ENCODE data around the gene FARP1. TPM values are rescaled to one million over a fixed set of nuclear protein-coding genes. Genes with fewer than 3 reads are reported as not detected.

FARP1 gene
- total RNA-seq, 1 experiment from 2014 or later: not detected

DNA sequence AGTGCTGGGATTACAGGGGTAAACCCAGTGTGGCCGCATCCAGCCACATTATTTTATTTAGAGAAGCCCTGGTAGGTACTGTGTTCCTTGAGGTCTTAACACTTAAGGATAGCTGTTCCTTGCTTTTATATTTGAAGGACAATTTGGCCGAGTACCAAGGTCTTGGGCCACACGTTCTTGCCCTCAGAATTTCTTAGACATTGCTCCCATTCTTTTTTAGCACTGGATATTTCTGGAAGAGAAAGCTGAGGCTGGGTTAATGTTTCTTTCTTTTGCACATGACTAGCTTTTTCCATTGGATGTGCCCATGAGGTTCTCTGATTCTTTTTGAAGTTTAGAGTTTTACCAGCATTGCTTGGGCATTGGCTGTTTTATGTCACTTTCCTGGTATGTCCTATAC, 39.7 kb downstream of the FARP1 start:
- H3K79me2 ChIP-seq (ENCODE audit: low read length): no peaks in the 10 kb centered on the region
- no peaks in the 10 kb centered on the region for H3K27me3 ChIP-seq (ENCODE audit: low read length)
- DNase-seq: no peak
- no peaks in the 10 kb centered on the region for H3K36me3 ChIP-seq (ENCODE audit: insufficient read depth, low read length)
- no peak overlapping the region for H2AFZ ChIP-seq (ENCODE audit: low read length)
- no peak overlapping the region for H3K9ac ChIP-seq (ENCODE audit: low read length)
- no peak overlapping the region for H3K4me2 ChIP-seq (ENCODE audit: low read depth, low read length, poor library complexity, severe bottlenecking)
- H4K20me1 ChIP-seq (ENCODE audit: insufficient read depth, low read depth, low read length): no peaks in the 10 kb centered on the region
- H3K9me3 ChIP-seq (ENCODE audit: low read length): no peaks in the 10 kb centered on the region
- no peak overlapping the region for H3K27ac ChIP-seq (ENCODE audit: low read length)
- H3K4me1 ChIP-seq (ENCODE audit: low read length): no peaks in the 10 kb centered on the region
- H3K9me2 ChIP-seq (replicated peaks; ENCODE audit: insufficient read depth, low read length): no peaks in the 10 kb centered on the region
- H3K4me3 ChIP-seq (ENCODE audit: low read length): no peak overlapping the region

- Histone ChIP-seq H3K27ac (ENCODE audit: low read length) (no peak overlapping the region), H3K79me2 (ENCODE audit: low read length) (no peaks in the 10 kb centered on the region), H3K36me3 (ENCODE audit: insufficient read depth, low read length) (no peaks in the 10 kb centered on the region), H4K20me1 (ENCODE audit: insufficient read depth, low read depth, low read length) (no peaks in the 10 kb centered on the region), H3K4me3 (ENCODE audit: low read length) (no peak overlapping the region), H3K4me2 (ENCODE audit: low read depth, low read length, poor library complexity, severe bottlenecking) (no peak overlapping the region), H3K4me1 (ENCODE audit: low read length) (no peaks in the 10 kb centered on the region), H3K9ac (ENCODE audit: low read length) (no peak overlapping the region), H3K9me2 (replicated peaks; ENCODE audit: insufficient read depth, low read length) (no peaks in the 10 kb centered on the region), H3K9me3 (ENCODE audit: low read length) (no peaks in the 10 kb centered on the region), H2AFZ (ENCODE audit: low read length) (no peak overlapping the region), H3K27me3 (ENCODE audit: low read length) (no peaks in the 10 kb centered on the region)
- DNase-seq: no peak
These were observed 41.9 kb downstream of the FARP1 start for GRCh38 chr13:98184792-98185191.

- no peaks in the 10 kb centered on the region for H3K4me1 ChIP-seq (ENCODE audit: low read length)
- no peaks in the 10 kb centered on the region for H4K20me1 ChIP-seq (ENCODE audit: insufficient read depth, low read depth, low read length)
- H3K4me3 ChIP-seq (ENCODE audit: low read length): no peak overlapping the region
- no peak overlapping the region for H3K27ac ChIP-seq (ENCODE audit: low read length)
- H3K4me2 ChIP-seq (ENCODE audit: low read depth, low read length, poor library complexity, severe bottlenecking): no peak overlapping the region
- H3K36me3 ChIP-seq (ENCODE audit: insufficient read depth, low read length): no peaks in the 10 kb centered on the region
- H3K9ac ChIP-seq (ENCODE audit: low read length): no peak overlapping the region
- no peaks in the 10 kb centered on the region for H3K9me3 ChIP-seq (ENCODE audit: low read length)
- H3K9me2 ChIP-seq (replicated peaks; ENCODE audit: insufficient read depth, low read length): no peaks in the 10 kb centered on the region
- H2AFZ ChIP-seq (ENCODE audit: low read length): no peak overlapping the region
- H3K27me3 ChIP-seq (ENCODE audit: low read length): no peaks in the 10 kb centered on the region
- DNase-seq: no peak
- H3K79me2 ChIP-seq (ENCODE audit: low read length): no peaks in the 10 kb centered on the region
These were observed 44.5 kb downstream of the FARP1 start for GRCh38 chr13:98187155-98187964.

DNA sequence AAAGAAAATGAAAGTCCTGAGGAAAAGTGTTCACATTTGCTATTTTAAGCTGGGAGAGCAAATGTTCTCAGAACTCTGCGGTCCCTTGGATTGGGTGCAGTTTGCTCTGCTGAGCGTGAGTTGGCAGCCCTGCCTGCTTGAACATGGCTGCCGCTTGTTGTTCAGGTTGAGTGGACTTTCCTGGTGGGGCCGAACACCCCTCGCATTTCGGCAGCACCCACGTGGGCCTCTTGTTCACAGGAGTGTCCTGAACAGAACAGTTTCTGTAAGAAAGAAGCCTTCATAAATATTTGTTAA, 45.0 kb downstream of the FARP1 start:
- Histone ChIP-seq H3K79me2 (ENCODE audit: low read length) (no peaks in the 10 kb centered on the region), H3K9ac (ENCODE audit: low read length) (no peak overlapping the region), H3K9me2 (replicated peaks; ENCODE audit: insufficient read depth, low read length) (no peaks in the 10 kb centered on the region), H3K27ac (ENCODE audit: low read length) (no peak overlapping the region), H3K4me3 (ENCODE audit: low read length) (no peak overlapping the region), H3K9me3 (ENCODE audit: low read length) (no peaks in the 10 kb centered on the region), H2AFZ (ENCODE audit: low read length) (no peak overlapping the region), H3K4me2 (ENCODE audit: low read depth, low read length, poor library complexity, severe bottlenecking) (no peak overlapping the region), H3K4me1 (ENCODE audit: low read length) (no peaks in the 10 kb centered on the region), H4K20me1 (ENCODE audit: insufficient read depth, low read depth, low read length) (no peaks in the 10 kb centered on the region), H3K36me3 (ENCODE audit: insufficient read depth, low read length) (no peaks in the 10 kb centered on the region), H3K27me3 (ENCODE audit: low read length) (no peaks in the 10 kb centered on the region)
- no peak for DNase-seq

GRCh38 chr13:98188544-98189166, 45.8 kb downstream of the FARP1 start:
- H3K36me3 ChIP-seq (ENCODE audit: insufficient read depth, low read length): no peaks in the 10 kb centered on the region
- H3K4me3 ChIP-seq (ENCODE audit: low read length): no peak overlapping the region
- H4K20me1 ChIP-seq (ENCODE audit: insufficient read depth, low read depth, low read length): no peaks in the 10 kb centered on the region
- no peaks in the 10 kb centered on the region for H3K79me2 ChIP-seq (ENCODE audit: low read length)
- H3K27ac ChIP-seq (ENCODE audit: low read length): no peak overlapping the region
- no peak overlapping the region for H3K4me2 ChIP-seq (ENCODE audit: low read depth, low read length, poor library complexity, severe bottlenecking)
- H3K9ac ChIP-seq (ENCODE audit: low read length): no peak overlapping the region
- H3K9me3 ChIP-seq (ENCODE audit: low read length): no peaks in the 10 kb centered on the region
- no peaks in the 10 kb centered on the region for H3K27me3 ChIP-seq (ENCODE audit: low read length)
- no peak for DNase-seq
- no peak overlapping the region for H2AFZ ChIP-seq (ENCODE audit: low read length)
- H3K9me2 ChIP-seq (replicated peaks; ENCODE audit: insufficient read depth, low read length): no peaks in the 10 kb centered on the region
- no peaks in the 10 kb centered on the region for H3K4me1 ChIP-seq (ENCODE audit: low read length)

- Histone ChIP-seq H3K4me2 (ENCODE audit: low read depth, low read length, poor library complexity, severe bottlenecking) (no peak overlapping the region), H3K9me3 (ENCODE audit: low read length) (no peaks in the 10 kb centered on the region), H3K9ac (ENCODE audit: low read length) (no peak overlapping the region), H3K27me3 (ENCODE audit: low read length) (no peaks in the 10 kb centered on the region), H3K36me3 (ENCODE audit: insufficient read depth, low read length) (no peaks in the 10 kb centered on the region), H4K20me1 (ENCODE audit: insufficient read depth, low read depth, low read length) (no peaks in the 10 kb centered on the region), H2AFZ (ENCODE audit: low read length) (no peak overlapping the region), H3K79me2 (ENCODE audit: low read length) (no peaks in the 10 kb centered on the region), H3K27ac (ENCODE audit: low read length) (no peak overlapping the region), H3K9me2 (replicated peaks; ENCODE audit: insufficient read depth, low read length) (no peaks in the 10 kb centered on the region), H3K4me1 (ENCODE audit: low read length) (no peaks in the 10 kb centered on the region), H3K4me3 (ENCODE audit: low read length) (no peak overlapping the region)
- no peak for DNase-seq
These were observed 47.1 kb downstream of the FARP1 start for GRCh38 chr13:98189841-98190505.

- Histone ChIP-seq H2AFZ (ENCODE audit: low read length) (no peak overlapping the region), H3K27me3 (ENCODE audit: low read length) (no peaks in the 10 kb centered on the region), H3K9me2 (replicated peaks; ENCODE audit: insufficient read depth, low read length) (no peaks in the 10 kb centered on the region), H3K79me2 (ENCODE audit: low read length) (no peaks in the 10 kb centered on the region), H3K4me1 (ENCODE audit: low read length) (no peaks in the 10 kb centered on the region), H3K9ac (ENCODE audit: low read length) (no peak overlapping the region), H3K4me2 (ENCODE audit: low read depth, low read length, poor library complexity, severe bottlenecking) (no peak overlapping the region), H3K36me3 (ENCODE audit: insufficient read depth, low read length) (no peaks in the 10 kb centered on the region), H3K27ac (ENCODE audit: low read length) (no peak overlapping the region), H4K20me1 (ENCODE audit: insufficient read depth, low read depth, low read length) (no peaks in the 10 kb centered on the region), H3K4me3 (ENCODE audit: low read length) (no peak overlapping the region), H3K9me3 (ENCODE audit: low read length) (no peaks in the 10 kb centered on the region)
- DNase-seq: no peak
These were observed 48.1 kb downstream of the FARP1 start for GRCh38 chr13:98190889-98191444.

GRCh38 chr13:98192008-98192407, 49.1 kb downstream of the FARP1 start:
- no peaks in the 10 kb centered on the region for H3K27me3 ChIP-seq (ENCODE audit: low read length)
- H3K4me1 ChIP-seq (ENCODE audit: low read length): no peaks in the 10 kb centered on the region
- no peak overlapping the region for H3K27ac ChIP-seq (ENCODE audit: low read length)
- no peaks in the 10 kb centered on the region for H4K20me1 ChIP-seq (ENCODE audit: insufficient read depth, low read depth, low read length)
- no peak overlapping the region for H2AFZ ChIP-seq (ENCODE audit: low read length)
- H3K36me3 ChIP-seq (ENCODE audit: insufficient read depth, low read length): no peaks in the 10 kb centered on the region
- no peaks in the 10 kb centered on the region for H3K9me2 ChIP-seq (replicated peaks; ENCODE audit: insufficient read depth, low read length)
- no peak overlapping the region for H3K4me2 ChIP-seq (ENCODE audit: low read depth, low read length, poor library complexity, severe bottlenecking)
- H3K79me2 ChIP-seq (ENCODE audit: low read length): no peaks in the 10 kb centered on the region
- no peak overlapping the region for H3K4me3 ChIP-seq (ENCODE audit: low read length)
- H3K9me3 ChIP-seq (ENCODE audit: low read length): no peaks in the 10 kb centered on the region
- no peak for DNase-seq
- no peak overlapping the region for H3K9ac ChIP-seq (ENCODE audit: low read length)
